Measurements from ENCODE around the gene LELP1.

DNA sequence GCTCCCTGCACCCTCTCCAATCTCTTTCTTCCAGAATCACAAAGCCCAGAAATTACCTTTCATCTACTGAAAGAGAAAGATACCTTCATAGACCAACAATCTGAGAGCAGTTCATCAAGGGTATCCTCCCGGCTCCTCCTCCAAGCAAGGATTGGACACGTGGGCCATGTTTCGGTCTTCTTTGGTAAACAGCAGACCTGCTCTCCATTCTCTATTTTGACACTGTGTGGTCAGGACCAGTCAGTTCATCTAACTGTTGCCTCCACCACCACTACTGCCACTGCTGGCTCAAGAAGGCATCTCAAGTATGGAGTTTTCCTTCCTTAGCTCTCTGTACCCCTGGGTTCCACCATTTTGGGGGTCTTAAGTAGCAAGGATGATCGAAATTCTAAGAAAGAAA is 8.0 kb upstream of the LELP1 start:
- TF ChIP-seq EZH2 (IDR thresholded peaks at IDR 0.05; ENCODE audit: insufficient read depth, poor library complexity, severe bottlenecking): no peak
- TF ChIP-seq EZH2phosphoT487 (IDR thresholded peaks at IDR 0.05; ENCODE audit: insufficient read depth, low read depth): no peak

Data from GM23248 (cell line).